ENCODE measurements around the gene GPR34.

GPR34 gene

DNA sequence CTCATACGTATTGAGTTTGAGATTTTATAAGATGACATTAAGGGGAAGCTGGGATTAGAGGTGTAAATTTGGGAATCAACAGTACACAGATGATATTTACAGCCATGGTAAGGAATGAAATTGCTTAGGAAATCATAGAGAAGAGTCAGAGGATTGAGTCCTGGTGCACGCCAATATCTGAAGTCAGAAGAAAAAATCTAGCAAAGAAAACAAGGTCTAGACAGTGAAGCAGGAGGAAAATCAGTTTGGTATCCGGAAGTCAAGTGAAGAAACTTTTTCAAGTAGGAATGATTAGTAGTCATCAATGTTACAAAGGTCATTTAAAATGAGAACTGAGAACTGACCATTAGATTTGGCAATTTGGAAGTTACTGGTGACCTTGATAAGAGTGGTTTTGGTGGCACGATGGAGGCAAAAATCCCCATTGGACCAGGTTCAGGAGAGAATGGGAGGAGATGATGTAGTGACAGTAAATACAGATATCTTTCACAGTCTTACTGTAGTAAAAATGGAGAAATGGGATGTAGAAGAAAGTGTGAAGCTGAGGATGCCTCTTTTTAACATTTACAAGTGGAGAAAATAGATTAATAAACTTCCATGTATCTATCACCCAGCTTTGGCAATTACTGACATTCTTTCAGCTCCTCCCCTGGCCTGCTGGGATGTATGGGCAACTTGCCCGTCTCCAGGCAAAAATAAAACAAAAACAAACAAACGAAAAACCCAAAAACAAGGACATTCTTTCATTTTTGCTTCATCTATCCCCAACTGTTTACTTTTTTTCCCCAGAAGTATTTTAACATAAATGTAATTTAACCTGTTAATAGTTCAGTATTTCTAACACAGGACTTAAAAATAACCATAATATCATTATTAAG is 11.4 kb upstream of the GPR34 start:
- no peak for DNase-seq (ENCODE audit: extremely low read depth, low read depth)
- TF ChIP-seq, protein P1, sequence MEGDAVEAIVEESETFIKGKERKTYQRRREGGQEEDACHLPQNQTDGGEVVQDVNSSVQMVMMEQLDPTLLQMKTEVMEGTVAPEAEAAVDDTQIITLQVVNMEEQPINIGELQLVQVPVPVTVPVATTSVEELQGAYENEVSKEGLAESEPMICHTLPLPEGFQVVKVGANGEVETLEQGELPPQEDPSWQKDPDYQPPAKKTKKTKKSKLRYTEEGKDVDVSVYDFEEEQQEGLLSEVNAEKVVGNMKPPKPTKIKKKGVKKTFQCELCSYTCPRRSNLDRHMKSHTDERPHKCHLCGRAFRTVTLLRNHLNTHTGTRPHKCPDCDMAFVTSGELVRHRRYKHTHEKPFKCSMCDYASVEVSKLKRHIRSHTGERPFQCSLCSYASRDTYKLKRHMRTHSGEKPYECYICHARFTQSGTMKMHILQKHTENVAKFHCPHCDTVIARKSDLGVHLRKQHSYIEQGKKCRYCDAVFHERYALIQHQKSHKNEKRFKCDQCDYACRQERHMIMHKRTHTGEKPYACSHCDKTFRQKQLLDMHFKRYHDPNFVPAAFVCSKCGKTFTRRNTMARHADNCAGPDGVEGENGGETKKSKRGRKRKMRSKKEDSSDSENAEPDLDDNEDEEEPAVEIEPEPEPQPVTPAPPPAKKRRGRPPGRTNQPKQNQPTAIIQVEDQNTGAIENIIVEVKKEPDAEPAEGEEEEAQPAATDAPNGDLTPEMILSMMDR (IDR thresholded peaks at IDR 0.05; ENCODE audit: low read depth, low read length), result no peak

DNA sequence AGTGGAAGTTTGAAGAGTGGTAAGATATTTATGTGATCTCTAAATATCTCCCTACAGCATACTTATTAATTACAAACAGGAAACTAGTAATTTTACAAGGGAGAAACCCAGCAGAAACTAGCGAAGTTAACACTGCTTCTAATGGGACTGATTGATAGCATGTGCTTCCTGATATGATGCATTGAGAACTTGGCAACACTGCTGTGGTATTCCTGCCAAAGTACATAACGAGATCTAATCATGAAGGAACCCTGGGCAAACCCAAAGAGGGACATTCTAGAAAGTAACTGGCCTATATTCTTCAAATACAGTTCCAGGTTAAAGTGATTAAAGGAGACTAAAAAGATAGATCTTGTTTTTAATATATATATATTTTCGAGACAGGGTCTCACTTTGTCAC is 4.6 kb upstream of the GPR34 start:
- TF ChIP-seq, protein P1 (IDR thresholded peaks at IDR 0.05; ENCODE audit: low read depth, low read length), result no peak

GRCh38 chrX:41684940-41685339 is 3.8 kb upstream of the GPR34 start:
- TF ChIP-seq, protein P1 (IDR thresholded peaks at IDR 0.05; ENCODE audit: low read depth, low read length), result no peak
- no peak for DNase-seq (ENCODE audit: extremely low read depth, low read depth)

More for the DNA sequence above, 4.6 kb upstream of the GPR34 start:
- DNase-seq (ENCODE audit: extremely low read depth, low read depth), result no peak

GRCh38 chrX:41686788-41687187 is 2.0 kb upstream of the GPR34 start:
- TF ChIP-seq, protein P1 (IDR thresholded peaks at IDR 0.05; ENCODE audit: low read depth, low read length), result no peak
- no peak for DNase-seq (ENCODE audit: extremely low read depth, low read depth)

- DNase-seq (ENCODE audit: extremely low read depth, low read depth), result no peak
- TF ChIP-seq, protein P1 (IDR thresholded peaks at IDR 0.05; ENCODE audit: low read depth, low read length), result no peak
Observed at GRCh38 chrX:41688156-41688555, 617 bp upstream of the GPR34 start.

DNA sequence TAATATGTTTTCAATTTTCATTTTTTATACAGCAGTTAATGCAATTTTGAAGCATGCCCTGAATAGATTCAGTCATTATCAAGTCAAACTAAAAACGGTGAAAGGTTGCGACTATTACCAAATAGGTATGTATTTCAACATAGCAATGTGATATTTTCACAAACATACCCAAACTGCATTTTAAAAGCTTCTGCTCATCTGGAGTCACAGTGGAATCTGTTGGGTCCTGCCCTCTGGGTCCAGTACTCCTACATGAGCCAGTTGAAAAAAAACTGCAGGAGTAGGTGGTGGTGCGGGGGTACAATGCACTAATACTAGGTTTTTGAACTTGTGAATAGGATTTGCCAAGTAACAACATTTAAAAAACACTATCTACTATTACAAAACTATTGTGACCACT is 938 bp downstream of the GPR34 start:
- TF ChIP-seq, protein P1 (IDR thresholded peaks at IDR 0.05; ENCODE audit: low read depth, low read length), result no peak
- DNase-seq (ENCODE audit: extremely low read depth, low read depth), result no peak

GRCh38 chrX:41692162-41692749 is 3.5 kb downstream of the GPR34 start:
- no peak for DNase-seq (ENCODE audit: extremely low read depth, low read depth)
- TF ChIP-seq, protein P1 (IDR thresholded peaks at IDR 0.05; ENCODE audit: low read depth, low read length), result no peak

Measured in AG09319 (cell line).